Cardiac muscle cell (in vitro differentiated cells and primary cell): Measurements from ENCODE around the gene AGAP3. TPM values are rescaled to one million over a fixed set of nuclear protein-coding genes. Genes with fewer than 3 reads are reported as not detected.

Experiments
- DNase-seq, 2 donors: peaks; one replicate each; pipeline versions ENCODE4 v3.0.0 to v3.0.0-alpha.2; 2010 to 2017; ENCODE audit warnings: low read depth in 1 of 2, low spot score in 1 of 2
- H3K27ac ChIP-seq: fragments of 200-600 bp; sonication (generic); 2 replicates; pipeline ENCODE4 v1.5.1; 2016
- H3K27me3 ChIP-seq: fragments of 200-600 bp; sonication (generic); 2 replicates; pipeline ENCODE4 v1.6.0; 2016; ENCODE audit warnings: control low read depth
- H3K36me3 ChIP-seq: fragments of 200-600 bp; sonication (generic); 2 replicates; pipeline ENCODE4 v1.5.1; 2016; ENCODE audit warnings: control low read depth
- H3K4me1 ChIP-seq: fragments of 200-600 bp; sonication (generic); 2 replicates; pipeline ENCODE4 v1.8.1; 2017; ENCODE audit warnings: low read depth, mild to moderate bottlenecking, mixed run types
- H3K4me3 ChIP-seq: fragments of 200-600 bp; sonication (generic); 2 replicates; pipeline ENCODE4 v1.5.1; 2016; ENCODE audit warnings: mild to moderate bottlenecking
- H3K9me3 ChIP-seq: fragments of 200-600 bp; sonication (generic); 2 replicates; pipeline ENCODE4 v1.5.1; 2017; ENCODE audit warnings: low read depth, mild to moderate bottlenecking, control low read depth
- polyA plus RNA-seq: library from polyadenylated mRNA; unstranded; fragments of >200 nt; fragmentation: Nextera tagmentation; extraction: Ambion mirVana; gene quantifications from 2 replicates; pipeline ENCODE4 v1.2.1, GENCODE V29; 2016
- total RNA-seq: library from RNA; depleted of rRNA; stranded (reverse); fragments of >200 nt; gene quantifications from 2 replicates; pipeline ENCODE4 v1.2.3, GENCODE V29; 2016
- TF ChIP-seq, protein P1 (sequence below): IDR thresholded peaks from 2 replicates; pipeline ENCODE4 v1.5.1; 2012; ENCODE audit warnings: low read depth, mild to moderate bottlenecking, low read length

Gene AGAP3
- total and polyA plus RNA-seq, 2 experiments from 2014 or later, result 106 to 115 TPM

DNA sequence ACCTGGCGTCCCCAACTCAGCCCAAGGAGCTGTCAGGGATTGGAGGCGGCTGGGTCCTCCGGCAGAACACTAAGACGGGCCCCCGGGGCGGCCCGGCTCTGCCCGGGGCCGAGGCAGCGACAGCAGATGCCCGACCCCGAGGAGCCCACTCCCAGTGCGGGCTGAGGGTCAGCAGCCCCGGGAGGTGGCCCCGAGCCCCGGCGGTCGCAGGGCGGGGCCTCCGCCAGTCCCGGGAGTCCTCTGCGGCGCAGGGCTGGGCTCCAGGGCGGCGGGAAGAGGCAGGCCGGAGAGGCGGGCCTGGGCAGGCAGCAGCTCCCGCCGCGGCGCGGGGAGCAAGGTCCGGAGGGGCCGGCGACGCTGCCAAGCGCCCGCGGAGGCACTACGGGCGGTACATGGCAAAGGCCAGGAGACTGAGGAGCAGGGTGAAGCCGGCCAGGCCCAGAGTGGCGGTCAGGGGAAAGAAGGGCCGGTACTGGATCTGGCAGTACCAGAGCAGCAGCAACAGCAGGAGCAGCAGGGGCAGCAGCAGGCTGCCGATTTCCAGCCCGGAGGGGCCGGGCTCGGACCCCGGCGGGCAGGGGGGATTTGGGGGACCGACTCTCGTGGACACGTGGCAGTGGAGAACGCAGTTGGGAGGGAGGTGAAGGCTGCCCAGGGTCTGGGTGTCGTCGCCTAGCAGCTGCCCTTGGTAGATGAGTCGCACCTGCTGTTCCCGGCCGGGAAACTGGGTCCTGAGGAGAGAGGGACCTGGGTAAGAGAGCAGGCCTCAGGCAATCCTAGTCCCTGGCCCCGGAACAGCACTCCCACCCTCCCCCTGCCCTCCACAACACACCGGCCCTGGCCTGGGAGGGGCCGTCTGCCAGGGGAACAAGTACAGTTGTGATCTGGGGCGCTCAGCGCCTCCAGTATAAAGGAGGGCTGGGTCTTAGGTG, 4.8 kb upstream of the AGAP3 start:
- Histone ChIP-seq H3K4me1 (peaks cover 23% of the 10 kb centered on the region), H3K9me3 (no peaks in the 10 kb centered on the region), H3K4me3 (peak overlapping the region; percentile 7), H3K27me3 (no peaks in the 10 kb centered on the region), H3K36me3 (no peaks in the 10 kb centered on the region), H3K27ac (peak overlapping the region; percentile 93)
- TF ChIP-seq, protein P1, sequence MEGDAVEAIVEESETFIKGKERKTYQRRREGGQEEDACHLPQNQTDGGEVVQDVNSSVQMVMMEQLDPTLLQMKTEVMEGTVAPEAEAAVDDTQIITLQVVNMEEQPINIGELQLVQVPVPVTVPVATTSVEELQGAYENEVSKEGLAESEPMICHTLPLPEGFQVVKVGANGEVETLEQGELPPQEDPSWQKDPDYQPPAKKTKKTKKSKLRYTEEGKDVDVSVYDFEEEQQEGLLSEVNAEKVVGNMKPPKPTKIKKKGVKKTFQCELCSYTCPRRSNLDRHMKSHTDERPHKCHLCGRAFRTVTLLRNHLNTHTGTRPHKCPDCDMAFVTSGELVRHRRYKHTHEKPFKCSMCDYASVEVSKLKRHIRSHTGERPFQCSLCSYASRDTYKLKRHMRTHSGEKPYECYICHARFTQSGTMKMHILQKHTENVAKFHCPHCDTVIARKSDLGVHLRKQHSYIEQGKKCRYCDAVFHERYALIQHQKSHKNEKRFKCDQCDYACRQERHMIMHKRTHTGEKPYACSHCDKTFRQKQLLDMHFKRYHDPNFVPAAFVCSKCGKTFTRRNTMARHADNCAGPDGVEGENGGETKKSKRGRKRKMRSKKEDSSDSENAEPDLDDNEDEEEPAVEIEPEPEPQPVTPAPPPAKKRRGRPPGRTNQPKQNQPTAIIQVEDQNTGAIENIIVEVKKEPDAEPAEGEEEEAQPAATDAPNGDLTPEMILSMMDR, result no peak
- peak in 1 of 2 donors; percentile 43 for DNase-seq

DNA sequence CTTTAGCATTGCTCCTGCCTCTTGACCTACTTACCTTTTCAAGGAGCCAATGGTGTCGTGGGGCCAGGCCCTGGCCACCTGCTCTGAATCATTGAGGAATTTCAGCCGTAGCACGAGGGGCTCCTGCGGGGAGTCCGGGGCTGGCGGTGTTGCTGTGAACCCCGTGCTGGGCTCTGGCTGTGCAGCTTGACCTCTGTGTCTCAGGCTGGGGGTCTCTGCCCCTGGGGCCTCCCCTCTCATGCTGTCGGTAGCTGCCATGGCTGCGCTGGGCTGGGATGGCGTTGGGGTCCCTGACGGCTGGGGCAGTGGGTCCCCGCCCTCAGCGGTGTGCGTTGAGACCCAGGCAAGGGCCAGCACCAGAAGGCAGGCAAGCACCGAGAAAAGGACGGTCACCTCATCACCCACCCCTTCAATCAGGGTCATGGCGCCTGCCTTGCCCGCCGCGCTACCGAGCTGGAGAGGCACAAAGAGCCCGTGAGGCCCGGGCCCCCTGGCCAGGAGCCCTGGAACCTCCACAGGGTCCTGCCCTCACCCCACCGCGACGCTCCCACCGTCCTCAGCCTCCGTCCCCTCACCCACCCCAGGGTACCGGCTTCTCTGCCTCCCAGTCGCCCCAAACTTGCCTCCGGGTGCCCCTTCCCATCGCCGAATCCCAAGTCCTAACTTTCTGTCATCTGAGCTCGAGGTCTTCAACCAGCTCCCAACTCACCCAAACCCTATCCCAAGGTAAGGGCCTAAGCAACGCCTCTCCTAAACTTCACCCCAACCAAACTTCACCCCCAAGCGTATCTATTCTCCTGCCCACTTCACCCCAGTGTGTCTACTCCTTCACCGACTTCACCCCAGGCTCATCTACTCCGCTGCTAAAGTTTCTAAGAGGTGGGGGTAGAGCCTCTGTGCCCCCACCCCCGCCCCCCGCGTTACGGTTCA, 3.9 kb upstream of the AGAP3 start:
- no peak overlapping the region for H3K27ac ChIP-seq
- H3K9me3 ChIP-seq, result no peaks in the 10 kb centered on the region
- no peaks in the 10 kb centered on the region for H3K36me3 ChIP-seq
- DNase-seq, result no peak
- TF ChIP-seq, protein P1, result no peak
- peak overlapping the region; percentile 78 for H3K4me3 ChIP-seq
- no peaks in the 10 kb centered on the region for H3K27me3 ChIP-seq
- H3K4me1 ChIP-seq, result peaks cover 23% of the 10 kb centered on the region

DNA sequence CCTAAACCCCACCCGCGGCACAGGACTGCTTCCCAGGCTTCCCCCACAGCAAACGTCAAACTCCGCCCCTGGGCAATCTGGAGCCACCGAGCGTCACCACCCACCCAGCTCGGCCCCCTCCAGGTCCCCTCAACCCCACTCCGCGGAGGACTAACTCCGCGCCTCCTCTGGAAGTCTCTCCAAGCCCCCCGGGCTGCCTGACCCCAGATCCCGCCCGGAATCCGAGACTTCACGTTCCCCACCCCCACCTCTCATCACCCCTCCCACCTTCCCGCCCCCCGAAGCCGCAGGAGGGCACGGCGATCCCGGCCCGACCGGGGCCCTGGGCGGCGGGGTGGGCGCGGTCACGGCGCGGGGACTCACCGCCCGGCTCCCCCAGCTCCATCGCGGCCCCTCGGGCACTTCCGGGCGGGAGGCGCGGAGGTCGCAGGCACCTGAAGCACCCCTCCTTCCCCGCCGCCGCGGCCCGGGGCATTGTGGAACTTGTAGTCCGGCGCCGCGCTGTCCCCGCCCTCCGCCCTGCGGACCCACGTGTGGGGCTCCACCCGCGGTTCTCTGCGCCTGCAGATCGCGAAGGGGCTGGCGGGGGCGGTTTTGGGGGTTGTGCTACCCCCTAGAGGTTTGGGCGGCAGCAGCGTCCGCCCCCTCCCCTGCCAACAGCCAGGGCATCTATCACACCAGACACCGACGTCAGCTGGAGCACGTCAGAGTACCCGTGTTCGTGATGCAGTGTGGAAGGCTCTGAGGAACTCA, 3.0 kb upstream of the AGAP3 start, which contains the start of gene TMUB1:
Gene TMUB1 (minus strand): TSS at position 423 of the 753 bp plus-strand sequence. CDS start 930 bp downstream, outside the sequence.
- peak within 1 kb of the TSS; percentile 78 for H3K4me3 ChIP-seq
- DNase-seq, result peak; percentile 62 to 83
- H3K9me3 ChIP-seq, result no peaks in the 10 kb centered on the region
- H3K36me3 ChIP-seq, result no peaks in the 10 kb centered on the region
- H3K27ac ChIP-seq, result no peak within 1 kb of the TSS
- TF ChIP-seq, protein P1, result no peak
- H3K27me3 ChIP-seq, result no peaks in the 10 kb centered on the region
- H3K4me1 ChIP-seq, result peaks cover 31% of the 10 kb centered on the region

DNA sequence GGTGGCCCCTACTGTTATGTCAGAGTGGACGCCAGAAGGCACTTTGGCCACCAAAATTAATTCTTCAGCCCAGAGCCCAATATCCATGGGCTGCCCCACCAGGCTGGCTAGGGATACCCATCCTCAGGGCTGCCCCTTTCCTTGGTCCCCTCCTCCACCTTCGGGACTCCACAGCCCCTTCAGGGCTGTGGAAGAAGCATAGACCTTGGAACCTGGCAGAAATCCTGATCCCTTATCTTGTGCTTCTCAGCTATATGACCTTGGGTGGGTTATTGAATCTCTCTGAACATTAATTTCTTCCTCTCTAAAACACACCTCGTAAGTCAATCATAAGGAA, 2.5 kb upstream of the AGAP3 start:
- no peaks in the 10 kb centered on the region for H3K27me3 ChIP-seq
- no peaks in the 10 kb centered on the region for H3K9me3 ChIP-seq
- peak overlapping the region; percentile 78 for H3K4me3 ChIP-seq
- H3K4me1 ChIP-seq, result peaks cover 36% of the 10 kb centered on the region
- H3K36me3 ChIP-seq, result no peaks in the 10 kb centered on the region
- TF ChIP-seq, protein P1, result no peak
- H3K27ac ChIP-seq, result no peak overlapping the region
- no peak for DNase-seq

DNA sequence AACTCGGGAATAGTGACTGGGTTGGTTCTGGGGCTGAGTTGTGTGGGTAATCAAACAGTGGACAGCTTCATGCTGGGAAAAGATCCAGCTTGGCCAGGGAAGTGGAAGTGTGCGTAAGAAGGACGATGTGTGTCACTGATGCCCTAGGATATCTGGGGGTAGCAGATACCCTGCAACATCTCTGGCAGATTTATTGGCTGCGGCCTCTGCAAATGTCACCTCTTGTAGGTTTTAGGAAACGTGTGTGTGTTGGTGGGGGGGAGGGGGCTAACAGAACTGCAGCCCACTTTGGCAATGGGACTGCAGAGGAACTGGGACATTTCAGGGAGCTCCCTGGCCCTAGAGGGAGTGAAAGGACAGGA, 965 bp upstream of the AGAP3 start:
- Histone ChIP-seq H3K9me3 (no peaks in the 10 kb centered on the region), H3K4me3 (peak overlapping the region; percentile 49), H3K36me3 (no peaks in the 10 kb centered on the region), H3K27ac (peak overlapping the region; percentile 80), H3K4me1 (peaks cover 37% of the 10 kb centered on the region), H3K27me3 (no peaks in the 10 kb centered on the region)
- TF ChIP-seq, protein P1, result no peak
- peak in 1 of 2 donors; percentile 21 for DNase-seq
